Measurements from ENCODE around the gene STPG3. TPM values are rescaled to one million over a fixed set of nuclear protein-coding genes. Genes with fewer than 3 reads are reported as not detected.

STPG3 gene
- total RNA-seq, 2 donors from 2014 or later: not detected

DNA sequence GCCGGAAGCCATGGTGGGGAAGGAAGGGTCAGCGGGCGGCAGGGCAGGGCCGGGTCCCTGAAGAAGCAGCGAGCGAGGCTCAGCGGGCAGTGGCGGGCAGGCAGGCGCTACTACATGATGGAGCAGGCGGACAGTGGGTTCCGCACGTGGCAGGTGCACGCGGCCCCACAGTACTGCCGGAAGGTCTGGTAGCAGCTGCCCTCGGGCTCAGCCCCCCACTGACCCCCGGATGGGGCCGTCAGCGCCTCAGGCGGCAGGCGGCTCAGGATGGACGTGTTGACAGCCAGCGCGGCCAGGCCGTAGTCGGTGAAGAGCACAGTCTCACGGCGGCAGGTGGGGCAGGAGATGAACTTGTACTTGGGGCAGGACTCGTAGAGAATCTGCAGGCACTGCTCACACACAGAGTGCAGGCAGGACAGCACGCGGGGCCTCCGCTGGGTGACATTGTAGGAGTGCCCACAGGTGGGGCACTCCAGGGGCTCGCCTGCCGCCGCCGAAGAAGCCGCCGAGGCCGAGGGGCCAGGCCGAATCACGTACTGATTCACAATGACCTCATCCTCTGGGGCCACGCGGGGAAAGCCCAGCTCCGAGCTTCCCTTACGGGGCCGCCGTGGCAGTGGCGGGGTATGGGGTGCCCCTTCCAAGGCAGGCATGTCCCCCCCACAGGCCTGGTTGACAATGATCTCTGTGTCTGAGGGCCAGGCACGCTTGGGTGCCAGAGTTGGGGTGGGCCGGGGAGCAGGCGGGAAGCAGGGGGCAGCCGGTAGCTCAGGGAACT lies 30.6 kb upstream of the STPG3 start:
- H3K27me3 ChIP-seq: no peaks in the 10 kb centered on the region
- intact Hi-C loops (cut with DNase I): no loop called here
- TF ChIP-seq, protein P1, sequence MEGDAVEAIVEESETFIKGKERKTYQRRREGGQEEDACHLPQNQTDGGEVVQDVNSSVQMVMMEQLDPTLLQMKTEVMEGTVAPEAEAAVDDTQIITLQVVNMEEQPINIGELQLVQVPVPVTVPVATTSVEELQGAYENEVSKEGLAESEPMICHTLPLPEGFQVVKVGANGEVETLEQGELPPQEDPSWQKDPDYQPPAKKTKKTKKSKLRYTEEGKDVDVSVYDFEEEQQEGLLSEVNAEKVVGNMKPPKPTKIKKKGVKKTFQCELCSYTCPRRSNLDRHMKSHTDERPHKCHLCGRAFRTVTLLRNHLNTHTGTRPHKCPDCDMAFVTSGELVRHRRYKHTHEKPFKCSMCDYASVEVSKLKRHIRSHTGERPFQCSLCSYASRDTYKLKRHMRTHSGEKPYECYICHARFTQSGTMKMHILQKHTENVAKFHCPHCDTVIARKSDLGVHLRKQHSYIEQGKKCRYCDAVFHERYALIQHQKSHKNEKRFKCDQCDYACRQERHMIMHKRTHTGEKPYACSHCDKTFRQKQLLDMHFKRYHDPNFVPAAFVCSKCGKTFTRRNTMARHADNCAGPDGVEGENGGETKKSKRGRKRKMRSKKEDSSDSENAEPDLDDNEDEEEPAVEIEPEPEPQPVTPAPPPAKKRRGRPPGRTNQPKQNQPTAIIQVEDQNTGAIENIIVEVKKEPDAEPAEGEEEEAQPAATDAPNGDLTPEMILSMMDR (IDR thresholded peaks at IDR 0.05): no peak
- H3K9ac ChIP-seq (ENCODE audit: low read depth in 2 of 2, low read length in 2 of 2): no peak overlapping the region
- H3K4me3 ChIP-seq: no peak overlapping the region
- H3K4me1 ChIP-seq: peaks cover 13% of the 10 kb centered on the region
- DNase-seq: no peak
- no peaks in the 10 kb centered on the region for H3K36me3 ChIP-seq
- no peak overlapping the region for H3K27ac ChIP-seq
- no peaks in the 10 kb centered on the region for H3K9me3 ChIP-seq

DNA sequence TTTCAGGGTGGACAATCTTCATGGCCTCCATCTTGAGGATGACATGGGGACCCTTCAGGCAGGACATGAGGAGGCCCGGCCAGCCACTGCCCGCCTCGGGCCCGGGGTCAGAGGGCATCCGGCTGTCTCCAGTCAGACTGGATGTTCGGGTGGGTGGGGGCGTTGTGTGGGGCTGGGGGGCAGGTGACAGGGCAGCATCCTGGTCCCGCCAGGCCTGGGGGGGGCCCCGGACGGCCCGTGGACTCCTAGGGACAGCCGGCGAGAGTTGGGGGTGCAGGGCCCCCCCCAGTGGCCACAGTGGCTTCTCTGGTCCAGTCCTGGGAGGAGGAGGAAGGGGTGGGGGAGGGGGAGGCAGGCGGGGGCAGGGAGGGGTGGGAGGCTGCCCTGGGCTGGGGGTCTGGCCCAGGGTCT lies 30.0 kb upstream of the STPG3 start:
- H3K9ac ChIP-seq (ENCODE audit: low read depth in 2 of 2, low read length in 2 of 2): no peak overlapping the region
- no peak overlapping the region for H3K4me3 ChIP-seq
- TF ChIP-seq, protein P1 (IDR thresholded peaks at IDR 0.05): no peak
- H3K4me1 ChIP-seq: peaks cover 13% of the 10 kb centered on the region
- no peaks in the 10 kb centered on the region for H3K36me3 ChIP-seq
- H3K27me3 ChIP-seq: no peaks in the 10 kb centered on the region
- H3K27ac ChIP-seq: no peak overlapping the region
- no peaks in the 10 kb centered on the region for H3K9me3 ChIP-seq
- no peak for DNase-seq
- intact Hi-C loops (cut with DNase I): no loop called here

DNA sequence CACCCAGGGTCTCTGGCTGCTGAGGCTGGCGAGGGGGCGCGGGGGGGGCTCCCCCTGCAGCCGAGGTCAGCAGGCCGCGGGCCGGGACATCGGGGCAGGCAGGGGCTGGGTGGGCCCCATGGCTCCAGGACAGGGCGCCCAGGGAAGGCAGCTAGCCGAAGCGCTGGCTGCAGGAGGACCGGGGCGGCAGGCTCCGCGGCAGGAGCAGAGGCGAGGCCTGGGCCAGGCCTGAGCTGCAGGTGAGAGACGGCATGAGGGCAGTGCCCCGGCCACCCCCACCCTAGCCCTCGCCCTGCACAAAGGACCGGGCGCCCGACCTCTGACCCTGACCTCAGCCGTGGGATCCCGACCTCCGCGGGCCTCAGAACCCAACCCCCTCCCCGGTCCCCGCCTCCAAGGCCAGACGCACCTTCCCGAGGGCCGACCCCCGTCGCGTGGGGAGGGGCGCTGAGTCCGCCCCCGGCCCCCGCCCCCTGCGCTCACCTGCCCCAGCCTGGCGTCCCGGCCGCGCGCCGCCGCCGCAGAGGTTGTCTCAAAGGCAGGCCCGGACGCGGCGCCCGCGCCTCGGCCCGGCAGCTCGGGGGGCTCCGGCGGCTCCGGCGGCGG lies 29.5 kb upstream of the STPG3 start:
- no peaks in the 10 kb centered on the region for H3K36me3 ChIP-seq
- H3K27me3 ChIP-seq: no peaks in the 10 kb centered on the region
- peak overlapping the region; percentile 28 for H3K4me3 ChIP-seq
- no peaks in the 10 kb centered on the region for H3K9me3 ChIP-seq
- H3K9ac ChIP-seq (ENCODE audit: low read depth in 2 of 2, low read length in 2 of 2): peak overlapping the region; percentile 5 to 54
- DNase-seq: peak; percentile 56
- H3K4me1 ChIP-seq: peaks cover 14% of the 10 kb centered on the region
- TF ChIP-seq, protein P1 (IDR thresholded peaks at IDR 0.05): no peak
- intact Hi-C loops (cut with DNase I): no loop called here
- no peak overlapping the region for H3K27ac ChIP-seq

DNA sequence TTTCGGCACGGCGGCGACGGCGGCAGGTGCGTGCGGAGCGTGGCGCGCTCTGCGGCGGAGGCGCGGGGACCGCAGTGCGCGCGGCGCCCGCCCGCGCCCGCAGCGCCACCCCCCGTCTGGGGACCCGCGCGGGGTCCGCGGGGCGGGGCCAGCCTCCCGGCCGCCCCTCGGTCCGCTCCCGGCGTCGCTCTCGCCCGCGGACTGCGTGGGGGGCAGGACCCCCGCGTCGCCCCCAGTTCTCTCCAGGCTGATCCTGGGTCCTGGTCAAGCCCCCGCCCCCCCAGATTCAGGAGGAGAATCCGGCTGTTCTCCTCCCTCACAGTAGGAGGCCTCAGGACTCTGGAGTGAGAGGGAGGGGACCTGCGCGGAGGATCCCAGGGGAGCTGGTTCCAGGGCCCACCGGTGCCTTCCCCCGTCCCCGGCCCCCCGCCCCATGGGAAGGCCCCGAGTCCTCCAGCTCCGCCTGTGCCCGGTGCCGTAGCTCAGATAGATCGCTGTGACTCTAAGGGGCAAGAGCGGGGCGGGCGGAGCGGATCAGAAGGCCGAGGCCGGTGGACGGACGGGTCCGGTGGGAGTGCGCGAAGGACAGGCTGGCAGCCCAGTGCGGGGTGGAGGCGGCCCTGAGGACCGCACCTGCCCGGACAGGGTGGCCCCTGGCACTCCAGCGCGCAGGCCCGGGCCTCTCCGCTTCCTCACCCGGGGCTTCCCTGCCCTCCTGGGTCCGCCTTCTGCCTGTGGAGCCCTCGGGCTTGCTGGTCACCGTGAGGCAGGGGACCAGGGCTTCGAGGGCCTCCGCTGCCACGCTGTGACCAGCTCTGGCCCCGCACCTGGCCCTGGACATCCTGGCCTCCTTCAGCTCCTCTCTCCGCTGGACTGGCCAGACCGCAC lies 28.7 kb upstream of the STPG3 start, which contains the start of gene RNF208:
Gene RNF208 (minus strand): TSS at position 51 of the 888 bp plus-strand sequence. CDS start 1,028 bp downstream, outside the sequence.
- TF ChIP-seq, protein P1 (IDR thresholded peaks at IDR 0.05): no peak
- peak within 1 kb of the TSS; percentile 73 to 79 for H3K9ac ChIP-seq (ENCODE audit: low read depth in 2 of 2, low read length in 2 of 2)
- peak within 1 kb of the TSS; percentile 83 for H3K27ac ChIP-seq
- H3K36me3 ChIP-seq: no peaks in the 10 kb centered on the region
- H3K9me3 ChIP-seq: no peaks in the 10 kb centered on the region
- H3K4me3 ChIP-seq: peak within 1 kb of the TSS; percentile 70
- no peaks in the 10 kb centered on the region for H3K27me3 ChIP-seq
- intact Hi-C loops (cut with DNase I): no loop called here
- DNase-seq: peak; percentile 54
- peaks cover 23% of the 10 kb centered on the region for H3K4me1 ChIP-seq
